H1 (cell line): ENCODE data around the gene GAS7. TPM values are rescaled to one million over a fixed set of nuclear protein-coding genes. Genes with fewer than 3 reads are reported as not detected.

Experiments
- CTCF ChIA-PET: fragments of 300-600 bp; sonication (Branson Sonifier 250); formaldehyde crosslinking; loops from one replicate; lab custom pipeline; 2021; ENCODE audit not compliant: partially characterized antibody; lab: Charles Lee
- POLR2A ChIA-PET: fragments of 300-600 bp; sonication (Branson Sonifier 250); formaldehyde crosslinking; loops from one replicate; lab custom pipeline; 2021; ENCODE audit warnings: inconsistent platforms; ENCODE audit not compliant: partially characterized antibody; lab: Charles Lee
- DNase-seq, 2 experiments: peaks; one replicate each; pipeline versions ENCODE4 v3.0.0 to v3.0.0-alpha.2; 2010 to 2022; ENCODE audit warnings: low spot score in 2 of 2, low read depth in 1 of 2, mixed read lengths in 1 of 2
- FAIRE-seq: peaks from 2 replicates; lab custom pipeline; 2011; peaks lifted over from hg19 to GRCh38; lab: Jason Lieb, UNC
- H2AFZ ChIP-seq: 2 replicates; pipeline ENCODE4 v1.8.1; 2012; ENCODE audit warnings: low read length, inconsistent platforms
- H2AK5ac ChIP-seq: 2 replicates; pipeline ENCODE4 v1.6.1; 2013; ENCODE audit warnings: low read depth, low read length
- H2BK120ac ChIP-seq: replicated peaks from 2 replicates; pipeline ENCODE3; 2013; ENCODE audit warnings: low read depth, low read length, inconsistent platforms
- H2BK12ac ChIP-seq: 2 replicates; pipeline ENCODE4 v1.6.1; 2013; ENCODE audit warnings: low read depth, low read length
- H2BK15ac ChIP-seq: 2 replicates; pipeline ENCODE4 v1.6.1; 2013; ENCODE audit warnings: low read length
- H2BK20ac ChIP-seq: 2 replicates; pipeline ENCODE4 v1.6.1; 2013; ENCODE audit warnings: low read length
- H2BK5ac ChIP-seq: 2 replicates; pipeline ENCODE4 v1.6.1; 2013; ENCODE audit warnings: low read depth, low read length
- H3K14ac ChIP-seq: 2 replicates; pipeline ENCODE4 v1.6.1; 2013; ENCODE audit warnings: inconsistent platforms; ENCODE audit not compliant: insufficient read length
- H3K18ac ChIP-seq: 2 replicates; pipeline ENCODE4 v1.6.1; 2013; ENCODE audit warnings: low read length; ENCODE audit errors: extremely low read depth
- H3K23ac ChIP-seq: 2 replicates; pipeline ENCODE4 v1.6.1; 2013; ENCODE audit warnings: inconsistent platforms; ENCODE audit not compliant: insufficient read length
- H3K23me2 ChIP-seq: 2 replicates; pipeline ENCODE4 v1.6.1; 2013; ENCODE audit warnings: low read depth, low read length
- H3K27ac ChIP-seq: 2 replicates; pipeline ENCODE4 v1.6.1; 2011; ENCODE audit warnings: low read depth, low read length, inconsistent platforms
- H3K27me3 ChIP-seq, 4 experiments: replicated peaks in 1 of 4; 1 replicate in 1 of 4; 2 replicates in 3 of 4; pipeline versions ENCODE4 v1.6.1 to v1.8.1; 2011 to 2013; ENCODE audit warnings: low read length in 3 of 4, mild to moderate bottlenecking in 3 of 4, inconsistent platforms in 2 of 4, mixed read lengths in 2 of 4, moderate library complexity in 1 of 4; ENCODE audit not compliant: control insufficient read depth in 3 of 4, insufficient read depth in 3 of 4; ENCODE audit errors: extremely low read depth in 1 of 4
- H3K36me3 ChIP-seq, 4 experiments: 2 replicates each; pipeline versions ENCODE4 v1.6.1 to v1.8.1; 2011 to 2013; ENCODE audit warnings: mild to moderate bottlenecking in 4 of 4, low read length in 3 of 4, moderate library complexity in 2 of 4, control low read depth in 1 of 4, inconsistent platforms in 1 of 4; ENCODE audit not compliant: insufficient read depth in 4 of 4, control insufficient read depth in 2 of 4
- H3K4ac ChIP-seq: replicated peaks from 2 replicates; pipeline ENCODE3; 2013; ENCODE audit warnings: low read length, low read depth, mixed read lengths, inconsistent platforms; ENCODE audit not compliant: insufficient read length
- H3K4me1 ChIP-seq, 4 experiments: replicated peaks in 1 of 4; 1 replicate in 1 of 4; 2 replicates in 3 of 4; pipeline versions ENCODE4 v1.6.1 to v1.8.1; 2011 to 2013; ENCODE audit warnings: low read length in 3 of 4, inconsistent platforms in 2 of 4, mixed read lengths in 1 of 4; ENCODE audit not compliant: insufficient read depth in 4 of 4, control insufficient read depth in 3 of 4
- H3K4me2 ChIP-seq, 2 experiments: 2 replicates each; pipeline versions ENCODE4 v1.6.1 to v1.8.1; 2011 to 2013; ENCODE audit warnings: low read depth in 2 of 2, low read length in 2 of 2, control low read depth in 1 of 2, inconsistent platforms in 1 of 2, mild to moderate bottlenecking in 1 of 2; ENCODE audit not compliant: insufficient read depth in 1 of 2
- H3K4me3 ChIP-seq, 4 experiments: fragments of 200-600, 300-600 bp in 1 of 4; sonication (generic), shearing (Covaris generic), sonication (Bioruptor Twin) in 1 of 4; 2 replicates each; pipeline versions ENCODE4 v1.5.1 to v1.8.1; 2011 to 2016; ENCODE audit warnings: low read length in 4 of 4, low read depth in 3 of 4, control low read depth in 2 of 4, inconsistent platforms in 2 of 4, mild to moderate bottlenecking in 2 of 4, mixed read lengths in 1 of 4, moderate library complexity in 1 of 4; ENCODE audit not compliant: insufficient read depth in 2 of 4; ENCODE audit errors: extremely low read depth in 1 of 4
- H3K56ac ChIP-seq: replicated peaks from 2 replicates; pipeline ENCODE3; 2013; ENCODE audit warnings: low read depth, mild to moderate bottlenecking, mixed read lengths, low read length, inconsistent platforms; ENCODE audit not compliant: insufficient read length
- H3K79me1 ChIP-seq: 2 replicates; pipeline ENCODE4 v1.6.1; 2013; ENCODE audit warnings: low read depth, low read length, control low read depth
- H3K79me2 ChIP-seq, 2 experiments: 2 replicates each; pipeline versions ENCODE4 v1.6.1 to v1.8.1; 2012 to 2013; ENCODE audit warnings: low read length in 2 of 2, mild to moderate bottlenecking in 2 of 2, inconsistent platforms in 1 of 2; ENCODE audit not compliant: insufficient read depth in 2 of 2, control insufficient read depth in 1 of 2
- H3K9ac ChIP-seq, 4 experiments: replicated peaks in 1 of 4; 1 replicate in 1 of 4; 2 replicates in 3 of 4; pipeline versions ENCODE4 v1.6.1 to v1.8.1; 2011 to 2013; ENCODE audit warnings: low read depth in 3 of 4, low read length in 3 of 4, control low read depth in 2 of 4, mild to moderate bottlenecking in 2 of 4, moderate library complexity in 2 of 4, inconsistent platforms in 1 of 4; ENCODE audit errors: extremely low read depth in 1 of 4
- H3K9me3 ChIP-seq, 2 experiments: 2 replicates each; pipeline versions ENCODE4 v1.6.1 to v1.8.1; 2012 to 2013; ENCODE audit warnings: mild to moderate bottlenecking in 2 of 2, moderate library complexity in 2 of 2, control low read depth in 1 of 2, inconsistent platforms in 1 of 2, low read depth in 1 of 2, low read length in 1 of 2, mixed read lengths in 1 of 2; ENCODE audit not compliant: insufficient read depth in 2 of 2
- H4K20me1 ChIP-seq, 2 experiments: replicated peaks in 1 of 2; 2 replicates each; pipeline versions ENCODE3 to v1.8.1; 2011 to 2013; ENCODE audit warnings: inconsistent platforms in 2 of 2, low read length in 2 of 2, mild to moderate bottlenecking in 1 of 2; ENCODE audit not compliant: insufficient read depth in 2 of 2, control insufficient read depth in 1 of 2
- H4K5ac ChIP-seq: 2 replicates; pipeline ENCODE4 v1.6.1; 2013; ENCODE audit warnings: low read length, low read depth, mixed read lengths, inconsistent platforms; ENCODE audit not compliant: insufficient read length
- H4K8ac ChIP-seq: 2 replicates; pipeline ENCODE4 v1.8.0; 2013; ENCODE audit warnings: mild to moderate bottlenecking, moderate library complexity, low read length, inconsistent platforms; ENCODE audit not compliant: insufficient read depth; ENCODE audit errors: extremely low read depth
- H4K91ac ChIP-seq: replicated peaks from 2 replicates; pipeline ENCODE3; 2013; ENCODE audit warnings: low read length, mixed read lengths, inconsistent platforms; ENCODE audit not compliant: insufficient read length
- BCL11A ChIP-seq, 2 experiments: IDR thresholded peaks; one replicate each; pipeline ENCODE4 v1.6.1; 2011; ENCODE audit warnings: low read depth in 2 of 2, low read length in 2 of 2, mild to moderate bottlenecking in 2 of 2
- BRCA1 ChIP-seq: IDR thresholded peaks from 2 replicates; pipeline ENCODE4 v1.6.1; 2012; ENCODE audit warnings: low read depth, low read length, improper control_type of control experiment
- E2F6 ChIP-seq: IDR thresholded peaks from 2 replicates; pipeline ENCODE4 v1.6.1; 2012; ENCODE audit warnings: inconsistent platforms
- EGR1 ChIP-seq: IDR thresholded peaks from 2 replicates; pipeline ENCODE4 v1.6.1; 2011; ENCODE audit warnings: low read depth, low read length, borderline replicate concordance
- EP300 ChIP-seq, 2 experiments: IDR thresholded peaks; 1 replicate in 1 of 2; 2 replicates in 1 of 2; pipeline ENCODE4 v1.6.1; 2011 to 2012; ENCODE audit warnings: low read depth in 2 of 2, low read length in 2 of 2, mild to moderate bottlenecking in 2 of 2, borderline replicate concordance in 1 of 2, inconsistent platforms in 1 of 2, moderate library complexity in 1 of 2
- GABPA ChIP-seq: IDR thresholded peaks from 2 replicates; pipeline ENCODE4 v1.6.1; 2011; ENCODE audit warnings: mild to moderate bottlenecking, low read length, moderate library complexity, borderline replicate concordance; ENCODE audit not compliant: insufficient read depth
- NANOG ChIP-seq: IDR thresholded peaks from 2 replicates; pipeline ENCODE4 v1.6.1; 2011; ENCODE audit warnings: low read length, low read depth, mild to moderate bottlenecking, inconsistent platforms; ENCODE audit not compliant: insufficient read depth, poor library complexity, severe bottlenecking
- POU5F1 ChIP-seq: IDR thresholded peaks from 2 replicates; pipeline ENCODE4 v1.6.1; 2011; ENCODE audit warnings: low read depth, mild to moderate bottlenecking, low read length, moderate library complexity
- RFX5 ChIP-seq: IDR thresholded peaks from 2 replicates; pipeline ENCODE4 v1.6.1; 2011; ENCODE audit warnings: low read depth, low read length, improper control_type of control experiment, borderline replicate concordance
- RNF2 ChIP-seq: fragments of 200-900, 300-1000 bp; sonication (generic); IDR thresholded peaks from 2 replicates; pipeline ENCODE4 v1.7.1; 2016; ENCODE audit warnings: borderline replicate concordance, low read depth, mild to moderate bottlenecking, antibody characterized with exemption, low read length; ENCODE audit not compliant: poor library complexity, severe bottlenecking; ENCODE audit errors: missing control alignments
- SIRT6 ChIP-seq: IDR thresholded peaks from one replicate; pipeline ENCODE4 v1.7.1; 2012; ENCODE audit warnings: low read length, inconsistent platforms
- SIX5 ChIP-seq: IDR thresholded peaks from 2 replicates; pipeline ENCODE4 v1.6.1; 2011; ENCODE audit warnings: mild to moderate bottlenecking, low read depth, low read length
- ZNF274 ChIP-seq: IDR thresholded peaks from 2 replicates; pipeline ENCODE4 v1.7.0; 2012; ENCODE audit warnings: low read length, borderline replicate concordance; ENCODE audit errors: extremely low read depth
- WGBS, 2 experiments: shearing (Covaris generic) in 1 of 2; methylation state at CpG; one replicate each; pipeline versions ENCODE4 v1.1.6 to v1.1.7; 2013 to 2015; ENCODE audit warnings: low lambda C conversion rate in 2 of 2, mixed read lengths in 2 of 2, inconsistent platforms in 1 of 2, low coverage in 1 of 2, missing lambda C conversion rate in 1 of 2; ENCODE audit not compliant: insufficient replicate concordance in 2 of 2, insufficient coverage in 1 of 2, insufficient read length in 1 of 2; ENCODE audit errors: extremely low coverage in 1 of 2, missing lambda C conversion rate in 1 of 2; 5-methylcytosine and 5-hydroxymethylcytosine counted together
- polyA plus RNA-seq, 7 experiments: library from polyadenylated mRNA; depleted of rRNA in 3 of 7; stranded (reverse) in 5 of 7; unstranded in 2 of 7; fragments of >200 nt in 5 of 7; fragments of 200-250 nt in 2 of 7; gene quantifications; 1 replicate in 5 of 7; 2 replicates in 1 of 7; 4 replicates in 1 of 7; pipeline versions ENCODE4 v1.2.1 to v1.2.3, GENCODE V29; 2011 to 2013; ENCODE audit warnings: missing spikeins in 2 of 7, mixed read lengths in 2 of 7
- total RNA-seq: library from RNA; stranded (reverse); fragmentation: NEBNext Ultra II Directional; extraction: Animal tissue kit (Norgen Biotek cat#: 25700); gene quantifications from 2 replicates; pipeline ENCODE4 v1.2.1, GENCODE V29; 2021

Gene GAS7
- total and polyA plus RNA-seq, 2 of the 8 experiments (the other 6 are each of a cell fraction or from before 2014, with no cell fraction given) = 5.0 to 14.5 TPM

- H4K91ac ChIP-seq = peak overlapping the region; percentile 76
- H3K27me3 ChIP-seq = no peaks in the 10 kb centered on the region
- no peak overlapping the region for H3K56ac ChIP-seq
- H3K9me3 ChIP-seq = no peaks in the 10 kb centered on the region
- ChIA-PET POLR2A (interaction anchor here (0.7 to 1.2 kb wide), 2 partner anchors 57 to 419 kb away, joined by 3 read pairs; no protein-coding TSS in a partner anchor), CTCF (interaction anchor here (0.9 to 1.2 kb wide), 3 partner anchors 33 to 138 kb away, joined by 3 to 4 read pairs (median 3); no protein-coding TSS in a partner anchor)
- 92% methylated on average over 6 of the region's 10 CpGs; no CpG with 5 or more reads in 1 of the 2 experiments for WGBS, 2 experiments
- FAIRE-seq (no peak), DNase-seq (no peak)
- H3K4me3 ChIP-seq = no peak overlapping the region
- no peaks in the 10 kb centered on the region for H3K79me2 ChIP-seq
- H3K4ac ChIP-seq = peak overlapping the region; percentile 7
- no peak overlapping the region; the same call in 1 of the 2 replicates for H3K27ac ChIP-seq
- H2BK120ac ChIP-seq = peak overlapping the region; percentile 10
- no peak overlapping the region for H2AFZ ChIP-seq
- peak overlapping the region; percentile 62 for H4K8ac ChIP-seq
- no peak overlapping the region for H2BK15ac ChIP-seq
- H2BK20ac ChIP-seq = no peak overlapping the region
- no peaks in the 10 kb centered on the region for H3K36me3 ChIP-seq
- H3K79me1 ChIP-seq = no peaks in the 10 kb centered on the region
- peaks cover 2 to 27% (median 16%) of the 10 kb centered on the region in 4 experiments for H3K4me1 ChIP-seq
- no peak overlapping the region for H3K14ac ChIP-seq
- no peak overlapping the region for H3K18ac ChIP-seq
- no peaks in the 10 kb centered on the region for H4K20me1 ChIP-seq
- no peak overlapping the region for H2BK12ac ChIP-seq
- H3K23ac ChIP-seq = no peak overlapping the region
- no peak overlapping the region for H3K4me2 ChIP-seq
- H4K5ac ChIP-seq = no peak overlapping the region
- H2AK5ac ChIP-seq = no peak overlapping the region
- no peaks in the 10 kb centered on the region for H3K23me2 ChIP-seq
- peak overlapping the region; percentile 2; the same call in 1 of the 2 replicates for H2BK5ac ChIP-seq
- no peak overlapping the region for H3K9ac ChIP-seq
- no peak for TF ChIP-seq EP300 (IDR thresholded peaks at IDR 0.05; ENCODE audit: borderline replicate concordance in 1 of 2, low read depth in 2 of 2, low read length in 2 of 2)
- no peak for TF ChIP-seq SIX5
- no peak for TF ChIP-seq E2F6
- no peak for TF ChIP-seq SIRT6
- TF ChIP-seq RFX5 = no peak
- TF ChIP-seq ZNF274 = no peak
- no peak for TF ChIP-seq NANOG
- TF ChIP-seq GABPA = no peak
- no peak for TF ChIP-seq BRCA1
- no peak for TF ChIP-seq BCL11A (IDR thresholded peaks at IDR 0.05; ENCODE audit: low read depth in 2 of 2, low read length in 2 of 2)
- no peak for TF ChIP-seq RNF2
- TF ChIP-seq POU5F1 = no peak
- no peak for TF ChIP-seq EGR1
- TF ChIP-seq, all 59 proteins: peak for 0
These were observed 78.3 kb downstream of the GAS7 start for GRCh38 chr17:10120109-10120485.
